HepG2 (cell line): ENCODE results near the gene MTA3.
A peak's percentile ranks its signal among the peaks of the same experiment; 100 is the strongest.

ENCODE experiments used
- EZH2 ChIP-seq: conservative IDR thresholded peaks from 2 replicates; pipeline ENCODE4 v1.6.1; 2012; ENCODE audit warnings: mild to moderate bottlenecking, low read depth, low read length, moderate library complexity
- FUBP1 ChIP-seq: sonication (generic); formaldehyde crosslinking; IDR thresholded peaks from 2 replicates; pipeline ENCODE4 v1.5.1; 2020; ENCODE audit warnings: missing genetic modification reagents, mild to moderate bottlenecking, borderline replicate concordance
- MAZ ChIP-seq, 2 experiments: sonication (generic) in 1 of 2; formaldehyde crosslinking in 1 of 2; IDR thresholded peaks; 2 replicates each; pipeline versions ENCODE4 v1.5.0 to v1.6.1; 2012 to 2020; ENCODE audit warnings: low read depth in 2 of 2, mild to moderate bottlenecking in 2 of 2, borderline replicate concordance in 1 of 2, improper control_type of control experiment in 1 of 2, low read length in 1 of 2, missing genetic modification reagents in 1 of 2, moderate library complexity in 1 of 2
- MNT ChIP-seq: fragments of 450-650 bp; IDR thresholded peaks from 2 replicates; pipeline ENCODE4 v1.6.1; 2016
- MTF1 ChIP-seq: sonication (generic); formaldehyde crosslinking; IDR thresholded peaks from 2 replicates; pipeline ENCODE4 v1.5.0; 2020; ENCODE audit warnings: missing genetic modification reagents
- NFAT5 ChIP-seq: sonication (generic); formaldehyde crosslinking; IDR thresholded peaks from 2 replicates; pipeline ENCODE4 v1.4.0; 2020; ENCODE audit warnings: missing genetic modification reagents
- POLR2AphosphoS5 ChIP-seq: IDR thresholded peaks from 2 replicates; pipeline ENCODE4 v1.6.1; 2012; ENCODE audit warnings: low read depth, low read length
- RFX5 ChIP-seq: IDR thresholded peaks from 2 replicates; pipeline ENCODE4 v1.6.1; 2011; ENCODE audit warnings: low read depth, low read length, improper control_type of control experiment
- TGIF2 ChIP-seq: IDR thresholded peaks from 2 replicates; pipeline ENCODE4 v1.6.1; 2016; ENCODE audit warnings: control low read depth, missing compliant biosample characterization
- USF2 ChIP-seq, 2 experiments: sonication (generic) in 1 of 2; formaldehyde crosslinking in 1 of 2; IDR thresholded peaks; 2 replicates each; pipeline versions ENCODE4 v1.5.1 to v1.6.1; 2011 to 2020; ENCODE audit warnings: borderline replicate concordance in 1 of 2, low read depth in 1 of 2, low read length in 1 of 2, mild to moderate bottlenecking in 1 of 2, missing genetic modification reagents in 1 of 2, moderate library complexity in 1 of 2
- WIZ ChIP-seq: sonication (generic); formaldehyde crosslinking; IDR thresholded peaks from 2 replicates; pipeline ENCODE4 v1.5.1; 2020; ENCODE audit warnings: mild to moderate bottlenecking, missing genetic modification reagents
- ZFP37 ChIP-seq: sonication (generic); formaldehyde crosslinking; IDR thresholded peaks from 2 replicates; pipeline ENCODE4 v1.4.0; 2020; ENCODE audit warnings: missing genetic modification reagents, borderline replicate concordance
- ZNF138 ChIP-seq: sonication (generic); formaldehyde crosslinking; IDR thresholded peaks from 2 replicates; pipeline ENCODE4 v1.5.0; 2020; ENCODE audit warnings: mild to moderate bottlenecking, low read depth, missing genetic modification reagents
- ZNF512 ChIP-seq: sonication (generic); formaldehyde crosslinking; IDR thresholded peaks from 2 replicates; pipeline ENCODE4 v1.4.0; 2020; ENCODE audit warnings: mild to moderate bottlenecking, missing genetic modification reagents

- TF ChIP-seq FUBP1 (CRISPR knock-in tag): no peak
- no peak for TF ChIP-seq USF2 (IDR thresholded peaks at IDR 0.05; ENCODE audit: low read depth, low read length)
- no peak for TF ChIP-seq USF2 (CRISPR knock-in tag; IDR thresholded peaks at IDR 0.05; ENCODE audit: borderline replicate concordance)
- TF ChIP-seq WIZ: no peak
- no peak for TF ChIP-seq ZNF512
- no peak for TF ChIP-seq ZFP37 (CRISPR knock-in tag)
- TF ChIP-seq EZH2: no peak
- no peak for TF ChIP-seq ZNF138 (CRISPR knock-in tag)
- TF ChIP-seq MTF1 (CRISPR knock-in tag): no peak
- TF ChIP-seq MAZ (IDR thresholded peaks at IDR 0.05; ENCODE audit: borderline replicate concordance, low read depth, low read length): 0 out of 2 replicates have a peak, but pooled peaks have one; percentile 23
- no peak for TF ChIP-seq MAZ (CRISPR knock-in tag; IDR thresholded peaks at IDR 0.05; ENCODE audit: low read depth)
- no peak for TF ChIP-seq TGIF2 (CRISPR knock-in tag)
- no peak for TF ChIP-seq MNT
- TF ChIP-seq NFAT5: no peak
- TF ChIP-seq RFX5: no peak
- TF ChIP-seq POLR2AphosphoS5: no peak
Observed at GRCh38 chr2:42706836-42707235, 138.4 kb downstream of the MTA3 start.
